ENCODE data around the gene GGN.

- TF ChIP-seq EZH2 (IDR thresholded peaks at IDR 0.05; ENCODE audit: insufficient read depth, low read length), result no peak
- TF ChIP-seq CTCF (IDR thresholded peaks at IDR 0.05; ENCODE audit: insufficient read depth, low read depth, low read length), result no peak
These were observed 24.7 kb upstream of the GGN start for GRCh38 chr19:38412491-38412890.
